Inflammatory macrophage (primary cell): ENCODE results near the gene CFAP91.

Experiments
- DNase-seq, 2 donors: peaks; one replicate each; pipeline ENCODE4 v3.0.0-alpha.2; 2020 to 2022
- total RNA-seq, 18 experiments: gene quantifications; one replicate each; lab custom pipeline; 2026; ENCODE audit warnings: mixed read lengths in 6 of 18, inconsistent platforms in 2 of 18; lab: John Stamatoyannopoulos, UW

CFAP91 gene
- 0 to 0.23 (median 0.05) reads per million in 18 experiments for total RNA-seq

DNA sequence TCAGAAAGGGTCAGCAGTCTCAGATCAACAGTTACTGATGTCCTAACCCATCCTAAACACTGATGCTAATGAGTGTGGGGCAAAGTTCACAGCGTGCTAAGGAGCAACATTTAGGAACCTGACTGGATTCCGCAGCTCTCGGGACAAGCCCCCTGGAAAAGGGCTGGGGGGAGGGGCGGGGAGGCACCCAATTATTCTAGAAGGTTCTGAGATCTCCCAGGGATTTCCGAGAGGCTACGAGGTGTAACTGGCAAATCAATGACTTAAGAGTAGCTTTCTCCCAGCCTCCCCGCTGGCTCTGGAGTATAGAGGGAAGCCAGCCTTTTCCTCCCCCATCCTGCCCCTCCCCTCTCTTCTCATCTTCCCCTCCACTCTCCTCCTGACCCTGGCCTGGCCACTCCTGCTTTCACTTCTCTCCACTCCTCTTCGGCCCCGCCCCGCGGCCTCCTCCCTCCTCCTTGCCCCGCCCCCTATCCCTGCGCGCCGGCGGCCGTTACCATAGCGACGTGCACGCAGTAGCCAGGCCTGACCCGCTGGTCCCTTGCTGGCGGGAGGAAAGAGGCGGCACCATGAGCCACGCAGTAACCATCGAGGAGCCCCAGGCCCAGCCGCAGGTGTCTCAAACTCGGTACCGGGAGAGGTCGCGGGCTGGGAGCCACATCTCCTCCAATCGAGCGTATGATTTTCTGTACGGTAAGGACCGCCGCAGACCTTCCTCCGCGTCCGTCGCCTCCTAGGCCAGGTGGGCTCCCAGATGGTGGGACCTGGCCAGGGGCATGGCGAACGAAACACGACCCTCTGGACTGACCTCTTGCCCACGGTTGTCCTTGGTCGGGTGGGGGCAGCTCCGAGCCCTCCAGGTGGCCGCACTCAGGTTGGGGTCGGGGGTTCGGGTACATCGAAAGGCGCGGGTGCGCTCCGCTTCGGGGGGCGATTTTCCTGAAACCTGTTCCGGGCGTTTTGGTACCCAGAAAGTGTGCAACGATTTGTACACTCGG, at the start of gene CFAP91:
TSS of gene CFAP91 (plus strand) at position 493 of the 998 bp plus-strand sequence. CDS start at position 570, 77 bp downstream.
- DNase-seq, result peak; percentile 92 to 95

DNA sequence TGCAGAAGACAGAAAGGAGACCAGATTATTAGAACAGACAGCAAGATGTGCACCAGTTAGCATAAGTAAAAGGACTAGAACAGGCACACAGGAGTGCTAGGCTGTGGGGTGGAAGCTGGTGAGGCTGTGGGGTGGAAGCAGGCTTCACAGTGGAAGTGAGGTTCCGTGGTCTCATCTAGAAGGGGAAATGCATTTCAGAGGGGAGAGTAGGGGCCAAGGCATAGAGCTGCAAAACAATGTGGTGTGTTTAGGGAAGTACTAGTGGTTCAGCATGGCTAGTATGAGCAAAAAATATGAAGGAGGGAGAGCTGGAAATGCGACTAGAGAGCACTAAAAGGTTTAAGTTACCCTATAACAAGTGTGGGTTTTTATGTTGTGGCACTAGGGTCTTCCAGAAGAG, 48.9 kb upstream of the CFAP91 start:
- peak; percentile 40 to 50 for DNase-seq

DNA sequence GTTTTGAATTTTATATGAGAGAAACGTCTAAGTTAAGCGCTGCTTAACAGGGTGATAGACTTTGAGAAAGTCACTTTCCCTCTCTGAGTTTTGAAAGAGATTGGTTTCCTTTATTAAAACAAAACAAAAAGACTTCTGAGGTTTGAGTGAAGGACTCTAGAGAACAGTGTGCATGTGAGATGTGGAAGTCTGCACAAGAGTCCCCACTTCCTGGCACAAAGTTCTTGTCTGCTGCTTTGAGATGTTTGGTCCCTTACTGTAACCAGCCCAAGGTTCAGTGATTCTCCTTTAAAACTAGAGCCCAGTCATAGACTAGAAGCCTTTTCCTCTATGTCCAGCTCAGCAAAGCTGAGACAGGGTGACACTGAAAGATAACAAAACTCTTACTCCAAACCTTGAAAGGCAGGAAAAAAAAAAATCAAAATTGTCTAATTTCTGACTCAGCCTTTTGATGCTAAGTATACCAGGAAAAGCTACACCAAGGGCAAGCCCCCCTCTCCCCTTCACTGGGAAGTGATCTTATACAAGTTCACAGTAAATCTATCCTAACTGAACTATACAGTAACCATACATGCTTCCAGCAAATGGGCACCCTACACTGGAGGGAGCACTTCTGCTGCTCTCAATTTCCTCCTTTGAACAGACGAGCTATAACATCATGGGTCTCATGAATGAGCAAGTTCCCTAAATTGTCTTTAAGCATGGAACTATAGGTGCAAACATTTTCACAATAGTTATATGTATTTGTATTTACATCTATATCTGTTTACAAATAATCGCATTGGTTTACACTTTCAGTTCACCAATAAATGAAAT, 44.7 kb upstream of the CFAP91 start:
- peak; percentile 69 to 74 for DNase-seq

DNA sequence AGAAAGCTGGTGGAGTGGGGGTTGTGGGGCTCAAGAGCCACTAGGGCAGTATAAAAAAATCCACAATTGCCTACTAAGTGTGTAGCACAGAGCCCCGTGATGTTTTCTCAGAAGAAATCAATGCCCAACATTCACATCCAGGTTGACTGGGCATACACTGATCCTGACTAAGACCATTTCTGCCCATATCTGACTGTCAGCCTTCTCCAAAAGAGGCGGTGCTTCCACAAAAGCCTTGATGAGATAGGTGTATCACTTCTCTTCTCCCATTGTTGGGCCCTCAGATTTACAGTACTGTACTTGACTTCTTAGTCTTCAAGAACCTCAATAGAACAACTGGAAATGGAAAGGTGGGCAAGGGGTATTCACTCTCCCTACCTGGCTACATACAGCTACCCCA, 43.8 kb upstream of the CFAP91 start:
- DNase-seq, result no peak

DNA sequence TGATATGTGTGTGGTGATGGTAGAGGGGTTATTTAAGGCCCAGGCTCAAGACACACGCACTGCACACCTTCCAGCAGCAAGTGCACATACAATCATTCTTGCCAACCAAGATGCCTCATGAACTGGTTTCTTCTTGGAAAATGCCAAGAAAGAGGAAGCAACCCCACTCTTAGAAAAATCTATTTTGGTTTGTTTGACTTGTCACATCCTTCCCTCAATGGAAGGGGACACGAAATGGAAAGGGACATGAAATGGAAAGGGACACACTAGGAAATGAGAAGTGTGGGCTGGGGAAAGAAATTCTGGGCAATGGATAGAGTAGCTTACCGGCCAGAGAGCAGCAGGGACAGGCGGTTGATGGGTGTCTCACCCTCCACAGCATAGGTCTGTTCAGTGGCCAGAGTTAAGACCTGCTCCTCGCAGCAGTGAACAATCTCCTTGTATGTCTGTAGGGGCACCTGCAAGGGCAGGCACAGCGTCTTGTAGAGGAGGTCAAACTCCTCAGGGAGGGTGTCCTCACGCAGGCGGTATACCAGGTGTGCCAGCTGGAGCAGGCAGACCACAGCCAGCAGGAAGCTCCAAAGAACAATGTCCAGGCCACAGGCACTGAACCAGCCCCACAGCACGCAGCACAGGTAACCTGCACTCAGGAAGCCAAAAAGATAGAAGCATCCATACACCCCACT, 43.1 kb upstream of the CFAP91 start:
- DNase-seq, result peak; percentile 55 to 74

DNA sequence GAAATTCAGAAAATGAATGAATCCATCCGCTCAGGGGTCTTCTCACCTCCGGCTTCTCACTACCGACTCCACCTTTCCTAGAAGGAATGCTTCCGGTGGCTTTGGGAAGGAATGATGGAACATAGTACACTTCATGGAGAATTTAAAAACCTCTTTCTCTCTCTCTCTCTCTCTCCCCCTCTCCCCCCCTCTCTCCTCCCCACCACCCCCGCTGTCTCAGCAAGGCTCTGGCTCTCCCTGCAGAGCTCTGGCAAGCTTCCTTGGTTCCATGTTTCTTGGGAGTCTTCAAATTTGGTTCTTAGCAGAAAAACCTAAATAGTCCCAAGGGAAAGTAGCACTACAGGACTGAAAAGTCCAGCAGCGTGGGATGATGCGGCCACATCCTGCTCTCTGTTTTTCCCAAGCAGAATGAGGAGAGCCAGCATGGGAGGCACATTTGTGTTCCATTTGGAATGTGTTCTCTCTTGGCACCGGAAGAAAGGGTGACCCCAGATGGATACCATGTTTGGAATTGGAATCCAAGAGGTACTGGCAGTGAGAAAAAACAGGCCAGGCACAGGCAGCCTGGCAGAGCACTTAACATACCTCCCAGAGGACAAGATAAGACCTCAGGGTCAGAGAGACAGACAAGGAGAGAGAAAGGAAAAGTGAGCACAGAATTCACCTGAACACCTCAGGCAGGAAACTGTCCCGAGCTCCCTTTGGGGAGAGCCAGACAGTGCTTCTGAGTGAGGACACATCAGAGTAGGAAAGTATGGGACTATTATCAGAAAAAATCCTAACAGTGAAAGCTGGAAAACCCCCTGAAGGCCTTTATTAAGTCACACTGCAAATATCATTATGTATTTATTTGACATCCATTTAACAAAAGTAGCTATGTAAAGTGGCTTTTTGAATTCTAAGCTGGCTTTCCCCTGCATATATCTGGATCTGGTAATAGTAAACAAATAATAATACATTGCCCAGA, 42.1 kb upstream of the CFAP91 start, which contains the start of gene POPDC2:
TSS of gene POPDC2 (minus strand) at position 116 of the 967 bp plus-strand sequence. CDS start 166 bp downstream, outside the sequence.
- no peak for DNase-seq

DNA sequence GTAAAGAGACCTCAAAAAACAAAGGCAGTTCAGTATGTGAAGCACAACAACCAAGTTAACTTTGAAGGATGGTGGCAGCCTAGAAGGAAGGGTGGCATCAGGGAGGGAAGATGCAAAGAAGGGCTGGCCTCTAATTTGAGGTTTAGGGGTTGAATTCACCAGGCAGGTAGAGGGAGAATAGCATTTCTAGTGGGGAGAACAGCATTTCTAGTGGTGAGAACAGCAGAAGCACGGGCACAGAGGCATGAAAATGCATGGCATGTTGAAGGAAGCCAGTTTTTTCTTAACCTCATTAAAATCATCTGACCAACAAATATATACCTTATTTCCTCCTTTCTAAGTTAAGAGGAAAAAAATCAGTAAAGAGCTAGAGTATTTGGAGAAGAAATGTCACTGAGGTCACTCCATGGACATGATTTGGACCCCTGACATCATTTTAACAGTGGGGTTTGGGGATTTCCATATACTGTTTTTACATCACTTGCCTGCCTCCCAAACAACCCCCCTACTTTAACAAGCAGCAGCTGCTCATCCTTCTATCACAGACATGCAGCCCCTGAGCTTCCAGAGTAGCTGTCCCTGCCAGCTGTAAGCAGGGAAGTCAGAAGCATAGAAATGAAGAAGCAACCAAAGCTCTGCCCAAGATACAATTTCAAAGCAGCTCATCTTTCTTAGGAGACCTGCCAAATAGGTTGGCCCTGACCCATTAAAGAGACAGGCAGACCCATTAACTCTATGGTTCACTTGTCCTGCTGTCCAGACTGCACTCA, 40.0 kb upstream of the CFAP91 start:
- no peak for DNase-seq

DNA sequence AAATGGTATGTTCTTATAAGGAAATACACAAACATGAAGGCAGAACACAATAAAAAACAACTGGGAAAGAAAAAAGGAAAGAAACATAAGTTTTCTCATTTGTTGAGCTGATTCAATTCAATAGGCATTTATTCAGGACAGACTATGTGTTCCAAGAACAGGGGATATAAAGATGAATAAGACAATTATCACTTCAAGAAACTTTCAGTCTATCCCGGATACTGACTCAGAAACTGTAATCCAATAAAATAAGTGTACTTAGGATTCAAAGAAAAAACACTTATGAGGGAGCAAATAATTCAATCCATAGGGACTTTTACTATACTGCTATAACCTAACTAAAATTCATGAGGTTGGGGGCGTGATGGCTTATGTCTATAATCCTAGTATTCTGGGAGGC, 38.9 kb upstream of the CFAP91 start:
- DNase-seq, result no peak

DNA sequence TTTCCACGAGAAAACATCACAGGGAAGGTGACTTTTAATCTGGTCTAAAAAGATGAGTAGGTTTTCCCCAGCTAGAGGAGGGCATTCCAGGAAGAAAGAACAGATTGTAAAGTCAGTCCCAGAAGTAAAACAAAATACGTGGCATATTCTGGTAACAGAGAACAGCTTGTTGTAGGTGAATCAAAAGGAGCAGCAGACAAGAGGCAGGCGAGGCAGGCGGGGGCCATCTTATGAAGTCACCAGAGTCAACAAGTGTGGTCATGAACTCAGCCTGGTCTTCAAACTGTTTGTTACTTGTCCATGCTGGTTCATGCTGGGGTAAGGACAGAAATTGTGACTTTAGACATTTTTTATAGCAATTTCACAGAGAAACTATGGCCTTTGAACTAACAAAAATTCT, 38.5 kb upstream of the CFAP91 start:
- no peak for DNase-seq

DNA sequence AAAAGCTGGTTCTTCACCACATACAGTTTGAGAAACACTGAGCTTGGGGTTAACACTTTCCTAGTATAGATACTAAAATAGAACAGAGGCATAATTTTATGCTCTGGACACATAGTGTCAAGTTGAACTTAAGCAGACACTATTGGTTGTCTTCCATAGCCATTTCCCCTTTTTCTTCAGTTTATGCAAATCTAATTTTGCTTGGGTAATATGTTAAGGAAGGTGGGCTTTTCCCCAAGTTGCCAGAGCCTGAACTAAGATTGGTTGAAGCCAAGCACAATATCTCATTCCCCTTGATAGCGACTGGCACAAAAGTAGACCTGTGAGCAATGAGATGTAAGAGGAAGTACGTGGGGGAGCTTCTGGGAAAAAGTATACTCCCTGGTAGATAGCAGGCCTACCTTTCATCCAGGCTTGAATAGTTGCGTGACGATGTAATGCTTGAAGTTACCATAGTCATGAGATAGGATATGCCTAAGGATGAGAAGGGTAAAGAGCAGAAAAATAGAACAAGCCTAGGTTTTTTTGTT, 37.9 kb upstream of the CFAP91 start:
- peak; percentile 7 to 62 for DNase-seq

DNA sequence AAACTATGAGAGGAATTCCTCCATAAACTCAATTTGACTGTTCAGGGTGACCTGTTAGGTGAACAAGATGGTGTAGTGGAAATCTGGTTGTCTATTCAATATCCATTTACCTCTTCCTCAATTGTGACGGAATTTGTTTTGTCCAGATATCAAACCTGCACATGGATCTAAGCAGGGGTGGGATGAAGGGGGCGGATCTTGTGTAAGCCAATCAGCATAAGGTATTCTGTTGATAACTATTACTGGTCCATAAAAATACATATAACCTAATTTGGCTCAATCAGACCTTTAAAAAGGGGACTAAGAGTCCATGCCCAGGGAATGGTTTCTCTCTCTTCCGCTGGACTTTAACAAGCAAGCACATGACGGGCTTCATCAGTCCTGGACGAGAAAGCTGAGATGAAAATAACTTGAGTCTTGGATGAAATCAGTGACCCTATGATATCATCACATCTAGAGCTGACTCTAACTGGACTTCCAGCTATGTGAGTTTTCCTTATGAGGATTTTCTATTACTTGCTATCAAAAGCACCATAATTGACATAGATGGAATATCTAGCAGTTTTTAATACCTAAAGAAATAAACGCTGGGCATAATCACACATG, 36.8 kb upstream of the CFAP91 start:
- DNase-seq, result no peak

DNA sequence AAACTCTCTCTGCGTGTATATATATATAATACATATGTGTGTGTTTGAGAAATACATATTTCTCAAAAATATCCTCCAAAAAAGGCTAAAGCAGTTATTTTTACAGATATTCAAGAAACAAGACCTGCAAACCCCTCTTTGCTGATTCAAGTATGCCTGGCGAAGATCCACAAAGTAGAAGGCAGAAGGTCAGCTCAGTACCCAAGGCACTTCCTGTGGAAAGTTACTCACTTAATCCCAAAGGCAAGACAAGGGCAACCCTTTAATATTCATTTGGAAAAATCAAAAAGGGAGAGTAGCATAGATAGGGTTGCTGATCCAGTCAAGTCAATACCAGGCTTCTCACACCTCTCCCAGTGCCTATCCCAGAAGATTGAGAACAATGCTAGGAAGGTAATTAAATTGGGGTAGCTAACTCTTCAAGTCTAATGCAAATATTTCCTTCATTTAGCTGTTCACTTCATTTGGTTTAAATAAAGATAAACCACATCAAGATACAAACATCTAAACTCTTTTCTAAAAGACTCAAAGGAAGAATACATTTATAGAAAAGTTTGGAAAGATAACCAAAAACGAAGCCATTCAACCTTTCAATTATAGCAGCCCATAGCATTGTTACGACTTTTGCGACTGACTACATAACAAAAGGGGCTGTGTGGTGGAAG, 32.8 kb upstream of the CFAP91 start:
- no peak for DNase-seq

DNA sequence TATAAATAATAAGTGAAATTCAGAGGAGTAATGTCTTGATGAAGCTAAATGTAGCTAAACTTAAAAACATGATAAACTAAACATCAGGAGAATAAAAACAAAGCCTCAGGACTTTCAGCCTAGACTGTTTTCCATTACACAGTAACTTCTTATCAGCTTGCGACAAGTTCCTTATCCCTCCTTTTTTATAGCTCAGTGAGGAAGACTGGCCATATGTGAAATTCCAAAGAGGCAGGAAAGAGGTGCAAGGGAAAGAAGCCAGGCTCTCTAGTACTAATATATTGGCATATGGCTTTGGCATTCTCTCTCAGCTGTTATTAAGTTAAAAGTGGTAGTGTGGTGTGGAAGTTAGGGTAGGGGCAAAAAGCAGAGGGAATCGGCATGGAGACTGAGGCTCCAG, 30.0 kb upstream of the CFAP91 start:
- DNase-seq, result no peak

DNA sequence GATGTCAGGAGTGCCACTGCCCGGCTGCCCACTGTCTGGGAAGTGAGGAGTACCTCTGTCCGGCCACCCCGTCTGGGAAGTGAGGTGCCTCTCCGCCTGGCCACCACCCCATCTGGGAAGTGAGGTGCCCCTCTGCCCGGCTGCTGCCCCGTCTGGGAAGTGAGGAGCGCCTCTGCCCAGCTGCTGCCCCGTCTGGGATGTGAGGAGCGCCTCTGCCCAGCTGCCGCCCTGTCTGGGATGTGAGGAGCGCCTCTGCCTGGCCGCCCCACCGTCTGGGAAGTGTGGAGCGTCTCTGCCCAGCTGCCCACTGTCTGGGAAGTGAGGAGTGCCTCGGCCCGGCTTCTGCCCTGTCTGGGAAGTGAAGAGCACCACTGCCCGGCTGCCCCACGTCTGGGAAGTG, 28.9 kb upstream of the CFAP91 start:
- no peak for DNase-seq

DNA sequence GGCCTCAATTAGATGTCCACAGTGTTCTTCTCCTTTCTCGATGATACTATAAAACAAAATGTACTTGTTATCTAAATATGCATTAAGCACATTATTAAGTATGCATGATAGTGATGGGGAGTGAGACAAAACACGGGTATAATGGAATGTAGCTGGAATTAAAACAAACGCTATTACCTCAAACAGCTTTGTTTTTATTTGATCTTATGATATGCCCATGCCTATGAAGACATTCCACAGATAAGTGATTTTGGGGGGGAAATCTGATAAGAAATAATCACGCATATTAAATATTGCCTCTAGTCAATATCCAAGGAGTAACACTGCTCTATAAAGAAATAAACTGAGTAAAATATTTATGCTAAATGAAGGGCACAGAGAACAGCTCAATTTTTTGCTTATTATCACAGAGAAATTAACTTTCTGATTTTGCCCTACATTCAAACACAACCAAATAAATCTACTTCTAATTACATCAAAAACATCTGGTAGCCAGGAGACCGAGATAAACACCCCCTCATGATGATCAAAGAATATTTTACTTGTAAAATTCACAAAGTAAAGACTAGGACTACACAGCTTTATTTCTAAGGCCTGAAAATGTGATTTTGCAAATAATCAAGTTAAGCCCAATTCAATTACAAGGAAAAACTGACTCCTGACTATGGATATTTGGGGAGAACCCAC, 27.5 kb upstream of the CFAP91 start:
- no peak for DNase-seq

DNA sequence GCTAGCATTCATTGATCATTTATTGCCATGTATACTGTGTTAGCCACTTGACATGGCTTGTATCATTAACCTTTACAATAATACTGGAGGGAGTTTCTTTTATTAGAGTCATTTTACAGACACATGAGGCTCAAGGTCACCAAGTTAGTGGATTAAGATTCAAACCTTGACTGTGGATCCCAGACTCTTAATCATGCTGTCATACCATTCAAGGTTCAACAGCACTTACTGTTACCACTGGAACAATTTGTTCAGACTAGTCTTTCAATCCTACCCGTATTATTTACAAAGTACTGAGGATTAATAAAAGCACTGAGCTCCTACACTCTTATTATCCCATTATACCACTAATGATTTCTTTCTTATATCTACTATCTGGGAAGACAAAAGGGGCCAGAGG, 26.8 kb upstream of the CFAP91 start:
- no peak for DNase-seq

DNA sequence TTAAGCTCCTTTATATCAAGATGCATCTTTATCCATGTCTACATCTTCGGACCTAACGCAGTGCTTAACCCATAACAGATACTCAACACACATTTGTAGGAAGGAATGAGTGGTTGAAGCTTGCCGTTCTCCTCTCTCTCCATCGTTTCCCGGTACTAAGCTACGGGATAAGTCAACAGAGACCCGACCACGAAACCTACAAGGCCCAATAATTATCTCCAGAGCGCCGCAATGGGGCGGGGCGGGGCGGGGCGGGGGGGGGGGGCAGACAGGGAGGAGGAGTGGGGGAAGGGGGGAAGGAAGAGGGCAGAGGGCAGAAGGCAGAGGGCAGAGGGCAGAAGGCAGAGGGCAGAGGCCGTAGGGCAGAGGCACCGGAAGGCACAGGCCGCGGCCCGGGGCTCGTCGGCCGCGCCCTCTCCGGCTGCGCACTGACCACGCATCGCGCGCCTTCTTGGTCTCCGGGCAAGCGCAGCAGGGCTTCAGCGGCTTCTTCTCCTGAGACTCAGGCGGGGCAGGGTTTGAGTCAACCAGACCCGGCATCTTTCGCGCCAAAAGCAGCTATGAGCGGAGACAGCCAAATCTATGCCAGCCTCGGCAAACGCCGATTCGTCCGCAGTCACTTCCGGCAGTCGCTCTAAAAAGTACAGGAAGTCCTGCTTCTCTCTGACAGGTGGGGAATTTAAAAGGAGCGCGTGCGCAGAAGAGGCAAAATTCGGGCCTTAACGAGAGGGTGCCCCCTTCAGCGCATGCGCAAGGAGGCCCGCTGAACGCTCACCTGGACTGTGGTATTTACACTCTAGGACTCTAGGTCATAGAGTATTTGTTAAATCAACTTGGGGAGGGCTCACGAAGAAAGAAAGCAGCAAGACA, 25.8 kb upstream of the CFAP91 start, which contains the start of gene COX17:
TSS of gene COX17 (minus strand) at position 636 of the 870 bp plus-strand sequence. CDS start at position 540, 96 bp downstream.
- DNase-seq, result peak; percentile 94 to 96

DNA sequence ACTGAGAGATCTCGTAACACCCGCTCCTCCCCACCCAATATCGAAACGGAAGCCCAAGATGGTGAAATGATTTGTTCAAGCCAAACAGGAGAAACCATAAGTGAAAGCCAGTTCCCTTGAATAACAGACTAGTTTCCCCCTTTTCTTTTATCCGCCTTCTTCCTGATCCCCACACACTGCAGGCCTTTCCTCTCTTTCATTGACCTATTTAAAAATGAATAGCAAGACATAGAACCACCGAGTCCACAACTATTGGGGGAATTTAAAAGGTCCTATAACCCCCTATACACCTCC, 25.2 kb upstream of the CFAP91 start:
- DNase-seq, result no peak
